H1 (cell line): ENCODE results near the gene COL26A1.

ENCODE experiments used
- ATF3 ChIP-seq: IDR thresholded peaks from 2 replicates; pipeline ENCODE4 v1.6.1; 2011; ENCODE audit warnings: low read depth, mild to moderate bottlenecking, low read length; ENCODE audit not compliant: insufficient read depth
- CHD2 ChIP-seq: IDR thresholded peaks from 2 replicates; pipeline ENCODE4 v1.6.1; 2012; ENCODE audit warnings: low read length, improper control_type of control experiment
- CTCF ChIP-seq, 3 experiments: IDR thresholded peaks; 1 replicate in 2 of 3; 2 replicates in 1 of 3; pipeline versions ENCODE4 v1.5.1 to v1.6.1; 2011; ENCODE audit warnings: low read length in 3 of 3, mild to moderate bottlenecking in 3 of 3, inconsistent platforms in 2 of 3, low read depth in 1 of 3, moderate library complexity in 1 of 3; ENCODE audit not compliant: insufficient read depth in 1 of 3; ENCODE audit errors: control extremely low read depth in 1 of 3
- EGR1 ChIP-seq: IDR thresholded peaks from 2 replicates; pipeline ENCODE4 v1.6.1; 2011; ENCODE audit warnings: low read depth, low read length, borderline replicate concordance
- FOSL1 ChIP-seq: IDR thresholded peaks from 2 replicates; pipeline ENCODE4 v1.6.1; 2011; ENCODE audit warnings: mild to moderate bottlenecking, low read depth, low read length, moderate library complexity; ENCODE audit not compliant: insufficient read depth
- GTF2F1 ChIP-seq: IDR thresholded peaks from 2 replicates; pipeline ENCODE4 v1.6.1; 2012; ENCODE audit warnings: low read depth, low read length, improper control_type of control experiment, borderline replicate concordance
- HDAC2 ChIP-seq, 2 experiments: fragments of 300-600 bp in 1 of 2; sonication (generic) in 1 of 2; IDR thresholded peaks; 2 replicates each; pipeline ENCODE4 v1.6.1; 2011 to 2012; ENCODE audit warnings: low read depth in 2 of 2, low read length in 2 of 2, mild to moderate bottlenecking in 2 of 2, moderate library complexity in 2 of 2, borderline replicate concordance in 1 of 2, inconsistent platforms in 1 of 2
- JUND ChIP-seq: IDR thresholded peaks from 2 replicates; pipeline ENCODE4 v1.6.1; 2011; ENCODE audit warnings: mild to moderate bottlenecking, improper control_type of control experiment, low read length
- POLR2AphosphoS5 ChIP-seq: IDR thresholded peaks from 2 replicates; pipeline ENCODE4 v1.6.1; 2011; ENCODE audit warnings: low read depth, low read length
- POU5F1 ChIP-seq: IDR thresholded peaks from 2 replicates; pipeline ENCODE4 v1.6.1; 2011; ENCODE audit warnings: low read depth, mild to moderate bottlenecking, low read length, moderate library complexity
- SP1 ChIP-seq: IDR thresholded peaks from 2 replicates; pipeline ENCODE4 v1.6.1; 2011; ENCODE audit warnings: low read depth, low read length
- TAF1 ChIP-seq: IDR thresholded peaks from 2 replicates; pipeline ENCODE4 v1.6.1; 2011; ENCODE audit warnings: mild to moderate bottlenecking, low read depth, low read length
- TCF12 ChIP-seq: IDR thresholded peaks from 2 replicates; pipeline ENCODE4 v1.6.1; 2011; ENCODE audit warnings: low read depth, mild to moderate bottlenecking, low read length
- YY1 ChIP-seq: IDR thresholded peaks from 2 replicates; pipeline ENCODE4 v1.6.1; 2011; ENCODE audit warnings: low read depth, mild to moderate bottlenecking, low read length

DNA sequence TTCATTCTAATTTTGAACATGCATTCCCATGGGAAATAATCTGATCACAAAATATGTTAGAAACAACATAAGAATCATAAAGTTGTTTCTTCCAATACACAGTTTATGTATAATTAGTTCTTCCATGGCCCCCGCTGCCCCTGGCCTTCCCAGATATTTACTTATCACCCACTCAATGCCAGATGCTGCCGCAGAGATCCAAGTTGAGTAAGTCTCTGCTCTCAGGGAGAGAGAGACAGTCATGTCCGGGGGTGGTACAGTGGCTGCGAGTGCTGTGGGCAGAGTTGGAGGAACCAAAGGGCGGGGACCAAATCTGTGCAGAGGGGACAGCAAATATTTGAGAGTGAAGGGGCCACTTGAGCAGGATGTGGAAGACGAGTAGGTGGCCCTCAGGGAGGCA lies 37.1 kb downstream of the COL26A1 start:
- no peak for TF ChIP-seq POU5F1
- TF ChIP-seq CTCF (IDR thresholded peaks at IDR 0.05; ENCODE audit: control extremely low read depth in 1 of 3, insufficient read depth in 1 of 3, low read depth in 1 of 3, low read length in 3 of 3), result no peak
- no peak for TF ChIP-seq HDAC2 (IDR thresholded peaks at IDR 0.05; ENCODE audit: borderline replicate concordance in 1 of 2, low read depth in 2 of 2, low read length in 2 of 2)
- no peak for TF ChIP-seq TAF1
- no peak for TF ChIP-seq ATF3
- TF ChIP-seq YY1, result no peak
- TF ChIP-seq POLR2AphosphoS5, result no peak
- no peak for TF ChIP-seq CHD2
- TF ChIP-seq JUND, result no peak
- TF ChIP-seq FOSL1, result no peak
- no peak for TF ChIP-seq SP1
- TF ChIP-seq TCF12, result no peak
- no peak for TF ChIP-seq EGR1
- TF ChIP-seq GTF2F1, result no peak
